VCaP (cell line): ENCODE results near the gene UXS1.

Source experiments
- H3K27ac ChIP-seq: fragments of 450-650 bp; 2 replicates; pipeline ENCODE4 v1.5.1; 2017
- CTCF ChIP-seq: fragments of 450-650 bp; conservative IDR thresholded peaks from 2 replicates; pipeline ENCODE4 v1.5.1; 2017; ENCODE audit warnings: mild to moderate bottlenecking, moderate library complexity

The UXS1 gene

GRCh38 chr2:106097038-106098000 is 96.8 kb downstream of the UXS1 start:
- no peak overlapping the region for H3K27ac ChIP-seq
- TF ChIP-seq CTCF = no peak

GRCh38 chr2:106096299-106097037 is 97.6 kb downstream of the UXS1 start:
- no peak for TF ChIP-seq CTCF
- H3K27ac ChIP-seq = no peak overlapping the region

GRCh38 chr2:106095478-106096298 is 98.4 kb downstream of the UXS1 start:
- no peak overlapping the region for H3K27ac ChIP-seq
- TF ChIP-seq CTCF = no peak

GRCh38 chr2:106094131-106094841 is 99.8 kb downstream of the UXS1 start:
- no peak overlapping the region for H3K27ac ChIP-seq
- no peak for TF ChIP-seq CTCF

GRCh38 chr2:106090916-106091618 is 103.0 kb downstream of the UXS1 start:
- H3K27ac ChIP-seq = no peak overlapping the region
- no peak for TF ChIP-seq CTCF

- H3K27ac ChIP-seq = no peak overlapping the region
- TF ChIP-seq CTCF = no peak
Measured at GRCh38 chr2:106089611-106090010, 104.5 kb downstream of the UXS1 start.
